Osteocyte (in vitro differentiated cells): ENCODE data around the gene ZNF501. TPM values are rescaled to one million over a fixed set of nuclear protein-coding genes. Genes with fewer than 3 reads are reported as not detected.

Source experiments
- DNase-seq: peaks from one replicate; pipeline ENCODE4 v3.0.0; 2021; ENCODE audit warnings: mixed read lengths; ENCODE audit not compliant: unreplicated experiment; ENCODE audit errors: extremely low spot score
- H3K27ac Mint-ChIP-seq: one replicate; pipeline ENCODE4 v1.8.0; 2021; ENCODE audit warnings: mild to moderate bottlenecking, mixed read lengths; ENCODE audit not compliant: unreplicated experiment
- H3K27me3 Mint-ChIP-seq: one replicate; pipeline ENCODE4 v1.8.0; 2021; ENCODE audit warnings: mixed read lengths; ENCODE audit not compliant: unreplicated experiment
- H3K36me3 Mint-ChIP-seq: one replicate; pipeline ENCODE4 v1.8.0; 2021; ENCODE audit warnings: mixed read lengths; ENCODE audit not compliant: unreplicated experiment
- H3K4me1 Mint-ChIP-seq: one replicate; pipeline ENCODE4 v1.8.0; 2021; ENCODE audit warnings: mixed read lengths; ENCODE audit not compliant: unreplicated experiment
- H3K4me3 Mint-ChIP-seq: one replicate; pipeline ENCODE4 v1.8.0; 2021; ENCODE audit warnings: mild to moderate bottlenecking, moderate library complexity, mixed read lengths; ENCODE audit not compliant: unreplicated experiment
- H3K9me3 Mint-ChIP-seq: one replicate; pipeline ENCODE4 v1.8.0; 2021; ENCODE audit warnings: mixed read lengths; ENCODE audit not compliant: unreplicated experiment
- total RNA-seq: library from RNA; stranded (reverse); gene quantifications from 2 replicates; pipeline ENCODE4 v1.2.1, GENCODE V29; 2021
- TF ChIP-seq, protein P1 (sequence below): fragments of 200-600 bp; sonication (generic); IDR thresholded peaks from 2 replicates; pipeline ENCODE4 v1.5.0; 2021; ENCODE audit warnings: antibody characterized with exemption, mild to moderate bottlenecking, moderate library complexity

The ZNF501 gene
- total RNA-seq, 1 donor from 2014 or later: 4.0 TPM

DNA sequence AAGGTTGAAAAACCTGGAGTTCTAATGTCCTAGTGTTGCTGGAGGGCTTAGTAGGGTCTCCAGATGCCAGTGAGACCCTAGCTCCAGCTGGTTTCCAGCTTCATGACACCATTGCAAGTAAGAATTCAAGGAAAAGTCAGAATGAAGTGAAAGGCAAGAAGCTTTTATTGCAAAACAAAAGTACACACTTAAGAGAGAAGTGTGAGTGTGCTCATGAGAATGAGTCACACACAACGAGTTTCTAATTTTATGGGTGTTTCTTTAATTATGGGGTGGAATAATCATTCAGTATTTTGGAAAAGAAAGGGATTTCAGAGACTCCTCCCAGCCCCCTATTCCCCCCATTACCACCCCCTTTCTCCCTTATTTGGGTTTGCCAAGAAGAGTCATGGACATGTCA lies 41.5 kb upstream of the ZNF501 start:
- TF ChIP-seq, protein P1, sequence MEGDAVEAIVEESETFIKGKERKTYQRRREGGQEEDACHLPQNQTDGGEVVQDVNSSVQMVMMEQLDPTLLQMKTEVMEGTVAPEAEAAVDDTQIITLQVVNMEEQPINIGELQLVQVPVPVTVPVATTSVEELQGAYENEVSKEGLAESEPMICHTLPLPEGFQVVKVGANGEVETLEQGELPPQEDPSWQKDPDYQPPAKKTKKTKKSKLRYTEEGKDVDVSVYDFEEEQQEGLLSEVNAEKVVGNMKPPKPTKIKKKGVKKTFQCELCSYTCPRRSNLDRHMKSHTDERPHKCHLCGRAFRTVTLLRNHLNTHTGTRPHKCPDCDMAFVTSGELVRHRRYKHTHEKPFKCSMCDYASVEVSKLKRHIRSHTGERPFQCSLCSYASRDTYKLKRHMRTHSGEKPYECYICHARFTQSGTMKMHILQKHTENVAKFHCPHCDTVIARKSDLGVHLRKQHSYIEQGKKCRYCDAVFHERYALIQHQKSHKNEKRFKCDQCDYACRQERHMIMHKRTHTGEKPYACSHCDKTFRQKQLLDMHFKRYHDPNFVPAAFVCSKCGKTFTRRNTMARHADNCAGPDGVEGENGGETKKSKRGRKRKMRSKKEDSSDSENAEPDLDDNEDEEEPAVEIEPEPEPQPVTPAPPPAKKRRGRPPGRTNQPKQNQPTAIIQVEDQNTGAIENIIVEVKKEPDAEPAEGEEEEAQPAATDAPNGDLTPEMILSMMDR: no peak
- Mint-ChIP-seq H3K4me3 (no peak overlapping the region), H3K9me3 (peaks cover 53% of the 10 kb centered on the region), H3K4me1 (peaks cover 4% of the 10 kb centered on the region), H3K36me3 (peaks cover 8% of the 10 kb centered on the region), H3K27me3 (peaks cover 24% of the 10 kb centered on the region), H3K27ac (no peak overlapping the region)
- DNase-seq: no peak

DNA sequence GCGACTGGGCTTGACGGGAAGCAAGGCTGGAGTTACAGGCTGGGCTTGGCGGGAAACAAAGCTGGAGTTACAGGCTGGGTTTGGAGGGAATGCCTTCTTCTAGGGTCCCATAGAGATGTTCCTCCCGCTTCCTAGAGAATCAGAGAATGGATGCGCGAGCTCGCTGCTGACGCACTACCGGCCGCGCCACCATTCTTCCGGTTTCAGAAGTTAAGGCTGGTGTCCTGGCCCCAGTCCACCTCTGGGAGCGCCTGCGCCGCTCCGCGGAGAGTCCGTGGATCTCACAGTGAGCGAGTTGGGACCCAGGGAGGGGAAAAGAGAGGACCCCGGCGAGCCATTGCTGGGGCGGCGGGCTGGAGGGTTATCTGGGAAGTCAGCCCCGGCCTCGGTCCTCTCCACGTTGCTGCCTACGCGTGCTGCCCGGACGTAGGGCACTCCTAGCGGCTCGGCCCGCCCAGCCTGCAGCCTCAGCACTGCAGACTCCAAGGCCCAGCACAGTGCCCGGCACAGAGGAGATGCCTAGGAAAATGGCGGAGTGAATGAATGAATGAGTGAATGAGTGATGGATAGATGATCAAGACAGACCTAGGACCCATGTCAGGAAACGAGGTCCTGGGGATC lies 16.9 kb upstream of the ZNF501 start, which contains the start of gene ZNF502:
Gene ZNF502, plus strand, starts transcription at position 206 of the 621 bp plus-strand sequence. CDS start 7,602 bp downstream, outside the sequence.
- Mint-ChIP-seq H3K27me3 (no peaks in the 10 kb centered on the region), H3K9me3 (peaks cover 33% of the 10 kb centered on the region), H3K36me3 (no peaks in the 10 kb centered on the region), H3K4me3 (no peak within 1 kb of the TSS), H3K27ac (no peak within 1 kb of the TSS), H3K4me1 (no peaks in the 10 kb centered on the region)
- TF ChIP-seq, protein P1: no peak
- no peak for DNase-seq

DNA sequence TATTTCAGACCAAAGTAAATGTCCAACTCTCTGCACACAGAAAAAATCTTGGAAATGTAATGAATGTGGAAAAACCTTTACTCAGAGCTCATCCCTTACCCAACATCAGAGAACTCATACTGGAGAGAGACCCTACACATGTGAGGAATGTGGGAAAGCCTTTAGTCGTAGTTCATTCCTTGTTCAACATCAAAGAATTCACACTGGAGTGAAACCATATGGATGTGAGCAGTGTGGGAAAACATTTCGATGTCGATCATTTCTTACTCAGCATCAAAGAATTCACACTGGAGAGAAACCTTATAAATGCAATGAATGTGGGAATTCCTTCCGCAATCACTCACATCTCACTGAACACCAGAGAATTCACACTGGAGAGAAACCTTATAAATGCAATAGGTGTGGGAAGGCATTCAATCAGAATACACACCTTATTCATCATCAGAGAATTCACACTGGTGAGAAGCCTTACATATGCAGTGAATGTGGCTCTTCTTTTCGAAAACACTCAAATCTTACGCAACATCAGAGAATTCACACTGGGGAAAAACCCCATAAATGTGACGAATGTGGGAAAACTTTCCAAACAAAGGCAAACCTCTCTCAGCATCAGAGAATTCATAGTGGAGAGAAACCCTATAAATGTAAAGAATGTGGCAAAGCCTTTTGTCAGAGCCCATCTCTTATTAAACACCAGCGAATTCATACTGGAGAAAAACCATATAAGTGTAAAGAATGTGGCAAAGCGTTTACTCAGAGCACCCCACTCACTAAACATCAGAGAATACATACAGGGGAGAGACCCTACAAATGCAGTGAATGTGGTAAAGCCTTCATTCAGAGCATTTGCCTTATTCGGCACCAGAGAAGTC lies 8.0 kb upstream of the ZNF501 start:
- H3K4me1 Mint-ChIP-seq: no peaks in the 10 kb centered on the region
- H3K36me3 Mint-ChIP-seq: no peaks in the 10 kb centered on the region
- no peak overlapping the region for H3K4me3 Mint-ChIP-seq
- peaks cover 53% of the 10 kb centered on the region for H3K9me3 Mint-ChIP-seq
- TF ChIP-seq, protein P1: no peak
- no peak overlapping the region for H3K27ac Mint-ChIP-seq
- H3K27me3 Mint-ChIP-seq: no peaks in the 10 kb centered on the region
- no peak for DNase-seq

DNA sequence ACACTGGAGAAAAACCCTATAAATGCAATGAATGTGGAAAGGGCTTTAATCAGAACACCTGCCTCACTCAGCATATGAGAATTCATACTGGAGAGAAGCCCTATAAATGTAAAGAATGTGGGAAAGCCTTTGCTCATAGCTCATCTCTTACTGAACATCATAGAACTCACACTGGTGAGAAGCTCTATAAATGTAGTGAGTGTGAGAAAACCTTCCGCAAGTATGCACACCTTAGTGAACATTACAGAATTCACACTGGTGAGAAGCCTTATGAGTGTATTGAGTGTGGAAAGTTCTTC lies 7.4 kb upstream of the ZNF501 start:
- no peaks in the 10 kb centered on the region for H3K36me3 Mint-ChIP-seq
- H3K9me3 Mint-ChIP-seq: peaks cover 49% of the 10 kb centered on the region
- TF ChIP-seq, protein P1: no peak
- no peak for DNase-seq
- H3K4me3 Mint-ChIP-seq: no peak overlapping the region
- no peaks in the 10 kb centered on the region for H3K4me1 Mint-ChIP-seq
- H3K27me3 Mint-ChIP-seq: no peaks in the 10 kb centered on the region
- H3K27ac Mint-ChIP-seq: no peak overlapping the region

DNA sequence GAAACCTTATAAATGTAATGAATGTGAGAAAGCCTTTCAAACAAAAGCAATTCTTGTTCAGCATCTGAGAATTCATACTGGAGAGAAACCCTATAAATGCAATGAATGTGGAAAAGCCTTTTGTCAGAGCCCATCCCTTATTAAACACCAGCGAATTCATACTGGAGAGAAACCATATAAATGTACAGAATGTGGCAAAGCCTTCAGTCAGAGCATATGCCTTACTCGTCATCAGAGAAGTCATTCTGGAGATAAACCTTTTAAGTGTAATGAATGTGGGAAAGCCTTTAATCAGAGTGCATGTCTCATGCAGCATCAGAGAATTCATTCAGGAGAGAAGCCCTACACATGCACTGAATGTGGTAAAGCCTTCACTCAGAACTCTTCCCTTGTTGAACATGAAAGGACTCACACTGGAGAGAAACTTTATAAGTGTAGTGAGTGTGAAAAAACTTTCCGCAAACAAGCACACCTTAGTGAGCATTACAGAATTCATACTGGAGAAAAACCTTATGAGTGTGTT lies 5.3 kb downstream of the ZNF501 start:
- Mint-ChIP-seq H3K27me3 (no peaks in the 10 kb centered on the region), H3K27ac (no peak overlapping the region), H3K9me3 (peaks cover 73% of the 10 kb centered on the region), H3K36me3 (peaks cover 49% of the 10 kb centered on the region), H3K4me1 (no peaks in the 10 kb centered on the region), H3K4me3 (no peak overlapping the region)
- TF ChIP-seq, protein P1: no peak
- DNase-seq: no peak
